MM.1S (cell line): Measurements from ENCODE around the gene PRKCD.

Experiments used
- DNase-seq: peaks from one replicate; pipeline ENCODE4 v3.0.0-alpha.2; 2015
- H2AFZ ChIP-seq: fragments of 300-600 bp; sonication (generic); 2 replicates; pipeline ENCODE4 v1.6.0; 2016; ENCODE audit warnings: antibody characterized with exemption, low read length
- H3F3A ChIP-seq: fragments of 300-600 bp; sonication (generic); 2 replicates; pipeline ENCODE4 v1.6.1; 2016; ENCODE audit warnings: mild to moderate bottlenecking, antibody characterized with exemption, low read length, moderate library complexity, mixed read lengths; ENCODE audit not compliant: insufficient read depth
- H3K27ac ChIP-seq: fragments of 300-600 bp; sonication (generic); 2 replicates; pipeline ENCODE4 v1.5.1; 2016; ENCODE audit warnings: mild to moderate bottlenecking, low read length
- H3K27me3 ChIP-seq: fragments of 300-600 bp; sonication (generic); replicated peaks from 2 replicates; pipeline ENCODE4 v1.6.0; 2016; ENCODE audit warnings: low read length; ENCODE audit not compliant: insufficient read depth
- H3K36me3 ChIP-seq: fragments of 300-600 bp; sonication (generic); replicated peaks from 2 replicates; pipeline ENCODE4 v1.6.1; 2016; ENCODE audit warnings: mild to moderate bottlenecking, low read length, mixed read lengths; ENCODE audit not compliant: insufficient read depth
- H3K4me1 ChIP-seq: fragments of 300-600 bp; sonication (generic); 2 replicates; pipeline ENCODE4 v1.6.1; 2016; ENCODE audit warnings: low read length, mixed read lengths
- H3K4me2 ChIP-seq: fragments of 300-600 bp; sonication (generic); 2 replicates; pipeline ENCODE4 v1.6.0; 2016; ENCODE audit warnings: low read depth, low read length
- H3K4me3 ChIP-seq: fragments of 300-600 bp; sonication (generic); 2 replicates; pipeline ENCODE4 v1.5.1; 2016; ENCODE audit warnings: low read length, mixed read lengths
- H3K79me2 ChIP-seq: fragments of 300-600 bp; sonication (generic); 2 replicates; pipeline ENCODE4 v1.6.1; 2016; ENCODE audit warnings: mixed run types, low read length, mixed read lengths
- H3K9ac ChIP-seq: fragments of 300-600 bp; sonication (generic); 2 replicates; pipeline ENCODE4 v1.6.1; 2016; ENCODE audit warnings: low read length, mixed read lengths
- H3K9me2 ChIP-seq: fragments of 300-600 bp; sonication (generic); replicated peaks from 2 replicates; pipeline ENCODE4 v1.6.1; 2016; ENCODE audit warnings: mild to moderate bottlenecking, low read length, mixed read lengths; ENCODE audit not compliant: insufficient read depth
- H3K9me3 ChIP-seq: fragments of 300-600 bp; sonication (generic); replicated peaks from 2 replicates; pipeline ENCODE4 v1.6.1; 2016; ENCODE audit warnings: mild to moderate bottlenecking, low read length, mixed read lengths; ENCODE audit not compliant: insufficient read depth
- H4K20me1 ChIP-seq: fragments of 300-600 bp; sonication (generic); 2 replicates; pipeline ENCODE4 v1.6.1; 2016; ENCODE audit warnings: mild to moderate bottlenecking, low read length, moderate library complexity, mixed read lengths; ENCODE audit not compliant: insufficient read depth
- EZH2 ChIP-seq: fragments of 300-600 bp; sonication (generic); optimal IDR thresholded peaks from 2 replicates; pipeline ENCODE3; 2017; ENCODE audit warnings: low read depth, mild to moderate bottlenecking, antibody characterized with exemption, low read length, mixed read lengths
- EZH2phosphoT487 ChIP-seq: fragments of 300-600 bp; sonication (generic); IDR thresholded peaks from 2 replicates; pipeline ENCODE4 v1.6.1; 2018; ENCODE audit warnings: antibody characterized with exemption, low read length
- TF ChIP-seq, protein P1 (sequence below): fragments of 300-600 bp; sonication (generic); IDR thresholded peaks from 2 replicates; pipeline ENCODE4 v1.5.1; 2016; ENCODE audit warnings: antibody characterized with exemption, low read length, mixed read lengths

Gene PRKCD

DNA sequence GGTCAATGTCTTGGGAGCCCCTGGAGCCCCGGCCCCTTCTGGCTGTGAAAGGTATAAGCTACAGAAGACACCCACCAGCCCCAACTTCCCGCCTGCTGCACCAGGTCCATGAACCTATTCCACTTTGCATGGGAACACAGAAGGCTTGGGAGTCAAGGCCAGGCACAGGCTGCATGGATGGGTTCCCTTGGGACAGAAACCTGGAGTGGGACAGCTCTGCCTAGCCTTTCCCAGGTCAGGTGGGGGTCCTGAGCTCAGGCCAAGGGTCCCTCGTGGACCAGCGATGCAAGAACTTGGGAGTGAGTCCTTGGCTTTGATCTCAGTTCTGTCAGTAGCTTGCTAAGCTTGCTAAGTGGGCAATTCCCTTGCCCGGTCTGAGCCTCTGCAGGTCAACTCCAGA lies 69.8 kb downstream of the PRKCD start:
- Histone ChIP-seq H3K27me3 (no peaks in the 10 kb centered on the region), H3K27ac (no peak overlapping the region), H3K9ac (no peak overlapping the region), H3K9me3 (no peaks in the 10 kb centered on the region), H3K4me1 (no peaks in the 10 kb centered on the region), H3K4me3 (no peak overlapping the region), H3K36me3 (peaks cover 12% of the 10 kb centered on the region), H3F3A (peaks cover 11% of the 10 kb centered on the region), H4K20me1 (no peaks in the 10 kb centered on the region), H2AFZ (no peak overlapping the region), H3K4me2 (no peak overlapping the region), H3K9me2 (no peaks in the 10 kb centered on the region), H3K79me2 (peaks cover 31% of the 10 kb centered on the region)
- TF ChIP-seq EZH2 (no peak), EZH2phosphoT487 (no peak)
- TF ChIP-seq, protein P1, sequence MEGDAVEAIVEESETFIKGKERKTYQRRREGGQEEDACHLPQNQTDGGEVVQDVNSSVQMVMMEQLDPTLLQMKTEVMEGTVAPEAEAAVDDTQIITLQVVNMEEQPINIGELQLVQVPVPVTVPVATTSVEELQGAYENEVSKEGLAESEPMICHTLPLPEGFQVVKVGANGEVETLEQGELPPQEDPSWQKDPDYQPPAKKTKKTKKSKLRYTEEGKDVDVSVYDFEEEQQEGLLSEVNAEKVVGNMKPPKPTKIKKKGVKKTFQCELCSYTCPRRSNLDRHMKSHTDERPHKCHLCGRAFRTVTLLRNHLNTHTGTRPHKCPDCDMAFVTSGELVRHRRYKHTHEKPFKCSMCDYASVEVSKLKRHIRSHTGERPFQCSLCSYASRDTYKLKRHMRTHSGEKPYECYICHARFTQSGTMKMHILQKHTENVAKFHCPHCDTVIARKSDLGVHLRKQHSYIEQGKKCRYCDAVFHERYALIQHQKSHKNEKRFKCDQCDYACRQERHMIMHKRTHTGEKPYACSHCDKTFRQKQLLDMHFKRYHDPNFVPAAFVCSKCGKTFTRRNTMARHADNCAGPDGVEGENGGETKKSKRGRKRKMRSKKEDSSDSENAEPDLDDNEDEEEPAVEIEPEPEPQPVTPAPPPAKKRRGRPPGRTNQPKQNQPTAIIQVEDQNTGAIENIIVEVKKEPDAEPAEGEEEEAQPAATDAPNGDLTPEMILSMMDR = no peak
- DNase-seq = no peak

DNA sequence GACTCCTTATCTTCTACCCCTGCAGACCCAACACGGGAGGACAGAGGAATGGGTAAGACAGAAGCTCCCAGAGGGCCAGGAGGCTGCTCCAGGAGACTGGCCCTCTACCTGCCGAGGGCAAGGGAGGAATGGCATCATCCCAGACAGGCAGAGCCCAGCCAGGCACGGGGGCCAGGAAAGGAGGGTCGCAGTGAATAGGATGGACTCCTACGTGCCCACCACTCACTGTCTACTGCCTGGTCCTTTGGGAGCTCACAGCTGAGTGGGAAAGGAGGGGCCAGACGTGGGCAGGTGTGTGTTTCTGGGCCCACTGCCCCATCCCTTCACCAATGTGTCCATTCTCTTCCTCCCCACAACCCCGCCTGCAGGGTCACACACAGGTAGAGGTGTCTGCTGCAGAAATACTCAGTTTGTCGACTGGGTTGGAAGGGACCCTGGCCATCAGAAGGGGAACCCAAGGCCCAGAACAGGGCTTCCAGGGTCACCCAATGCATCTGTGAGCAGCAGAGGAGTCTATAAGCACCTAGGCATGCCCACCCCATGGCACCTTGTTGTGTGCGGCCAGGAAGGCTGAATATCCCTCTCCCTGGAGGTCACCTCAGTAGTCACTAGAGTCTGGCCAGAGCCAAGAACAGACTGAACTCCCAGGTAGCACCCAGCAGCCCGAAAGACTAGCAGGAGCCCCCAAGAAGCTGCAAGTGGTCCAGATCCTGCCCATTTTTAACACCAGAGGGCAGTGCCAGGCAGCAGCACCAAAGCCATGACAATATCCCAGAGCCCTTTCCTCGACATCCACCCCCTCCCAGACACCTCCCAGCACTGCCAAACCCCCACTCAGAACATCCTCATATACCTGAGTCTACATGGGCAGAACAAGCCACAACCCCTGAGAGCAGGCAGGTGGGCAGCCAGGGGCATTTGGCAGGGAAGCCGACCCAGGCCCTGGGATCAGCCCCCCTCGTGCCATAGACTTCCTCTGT lies 70.8 kb downstream of the PRKCD start:
- H4K20me1 ChIP-seq = no peaks in the 10 kb centered on the region
- TF ChIP-seq EZH2phosphoT487 = no peak
- TF ChIP-seq, protein P1 = peak; percentile 18; the same call in 1 of the 2 replicates
- peaks cover 11% of the 10 kb centered on the region for H3F3A ChIP-seq

DNA sequence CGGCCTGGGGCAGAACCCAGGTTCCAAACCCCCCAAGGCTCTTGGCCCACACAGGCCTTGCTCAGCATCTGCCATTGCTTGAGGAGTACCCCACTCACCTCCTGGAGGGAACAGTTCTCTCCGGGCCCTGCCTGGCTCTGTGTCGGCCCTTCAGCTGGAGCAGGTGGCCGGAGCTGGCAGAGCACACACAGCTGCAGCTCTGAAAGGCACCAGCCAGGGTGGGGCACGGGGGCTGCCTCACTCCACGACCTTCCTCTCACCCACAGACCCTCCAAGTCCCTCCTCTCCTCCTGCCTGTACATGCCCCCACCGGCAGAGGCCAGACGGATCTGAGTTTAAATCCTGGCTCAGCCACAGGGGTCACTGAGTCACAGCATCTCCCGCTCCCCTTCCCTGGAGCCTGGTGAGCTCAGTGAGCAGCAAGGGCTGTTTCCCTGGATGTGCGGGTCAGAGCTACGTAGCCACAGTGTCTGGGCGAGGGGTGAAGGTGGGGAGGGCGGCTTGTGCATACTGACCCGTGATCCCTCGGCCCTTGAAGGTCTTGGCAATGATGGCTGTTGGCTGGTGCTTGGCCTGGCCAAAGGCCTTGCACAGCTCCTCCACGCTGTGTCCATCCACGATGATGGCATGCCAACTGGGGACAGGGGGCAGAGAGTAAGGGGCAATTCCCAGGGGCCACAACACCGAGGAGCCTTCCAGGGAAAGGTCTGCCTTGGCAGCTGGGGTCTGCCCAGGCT lies 71.8 kb downstream of the PRKCD start:
- Histone ChIP-seq H3K4me1 (peaks cover 10% of the 10 kb centered on the region; the same call in 1 of the 2 replicates), H3K79me2 (peaks cover 43% of the 10 kb centered on the region), H3K27ac (no peak overlapping the region), H4K20me1 (no peaks in the 10 kb centered on the region), H3K36me3 (peaks cover 8% of the 10 kb centered on the region), H3K9ac (no peak overlapping the region), H3K4me3 (no peak overlapping the region), H3K4me2 (no peak overlapping the region), H3K9me2 (no peaks in the 10 kb centered on the region), H2AFZ (no peak overlapping the region), H3F3A (peaks cover 11% of the 10 kb centered on the region), H3K27me3 (no peaks in the 10 kb centered on the region), H3K9me3 (no peaks in the 10 kb centered on the region)
- TF ChIP-seq, protein P1 = no peak
- TF ChIP-seq EZH2 (no peak), EZH2phosphoT487 (no peak)
- no peak for DNase-seq

More for the DNA sequence above, 70.8 kb downstream of the PRKCD start:
- no peak overlapping the region for H3K4me2 ChIP-seq
- H2AFZ ChIP-seq = no peak overlapping the region
- no peak overlapping the region for H3K9ac ChIP-seq
- H3K4me3 ChIP-seq = no peak overlapping the region
- H3K36me3 ChIP-seq = peaks cover 12% of the 10 kb centered on the region
- peaks cover 41% of the 10 kb centered on the region for H3K79me2 ChIP-seq
- H3K9me2 ChIP-seq = no peaks in the 10 kb centered on the region
- H3K27me3 ChIP-seq = no peaks in the 10 kb centered on the region
- peaks cover 9% of the 10 kb centered on the region; the same call in 1 of the 2 replicates for H3K4me1 ChIP-seq
- no peaks in the 10 kb centered on the region for H3K9me3 ChIP-seq
- no peak for DNase-seq
- H3K27ac ChIP-seq = no peak overlapping the region
